ENCODE measurements around the gene PC.
"Not testable (repeated sequence)": the region's sequence is repeated elsewhere in the genome, so short reads cannot be mapped to it uniquely, and the experiment has no call there.

PC gene

DNA sequence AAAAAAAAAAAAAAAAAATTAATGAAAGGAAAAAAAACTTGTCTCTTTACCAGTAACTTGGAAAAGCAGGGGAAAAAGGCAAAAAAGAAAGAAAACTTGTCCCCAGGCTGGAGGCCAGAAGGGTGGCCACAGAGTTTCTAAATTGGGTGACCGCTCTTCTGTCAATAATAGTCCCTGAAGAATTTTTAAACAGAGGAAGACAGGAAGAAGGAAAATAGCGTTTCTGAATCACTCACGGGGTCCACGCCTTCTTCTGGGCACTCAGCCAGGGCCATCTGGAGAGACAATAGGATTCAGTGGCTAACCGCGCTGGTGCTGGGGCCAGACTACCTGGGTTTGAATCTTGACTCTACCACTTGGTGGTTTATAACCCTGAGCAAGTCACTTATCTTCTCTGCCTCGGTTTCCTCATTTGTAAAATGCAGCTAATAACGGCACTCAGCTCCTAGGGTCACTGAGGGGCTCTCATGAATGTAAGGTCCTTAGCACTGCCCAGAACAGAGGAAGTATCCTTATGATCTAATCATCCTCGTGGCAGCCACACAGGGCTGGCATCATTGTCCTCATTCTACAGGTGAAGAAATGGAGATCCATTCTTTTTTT, 23.9 kb upstream of the PC start:
- DNase-seq (ENCODE audit: low spot score) = peak; percentile 71

DNA sequence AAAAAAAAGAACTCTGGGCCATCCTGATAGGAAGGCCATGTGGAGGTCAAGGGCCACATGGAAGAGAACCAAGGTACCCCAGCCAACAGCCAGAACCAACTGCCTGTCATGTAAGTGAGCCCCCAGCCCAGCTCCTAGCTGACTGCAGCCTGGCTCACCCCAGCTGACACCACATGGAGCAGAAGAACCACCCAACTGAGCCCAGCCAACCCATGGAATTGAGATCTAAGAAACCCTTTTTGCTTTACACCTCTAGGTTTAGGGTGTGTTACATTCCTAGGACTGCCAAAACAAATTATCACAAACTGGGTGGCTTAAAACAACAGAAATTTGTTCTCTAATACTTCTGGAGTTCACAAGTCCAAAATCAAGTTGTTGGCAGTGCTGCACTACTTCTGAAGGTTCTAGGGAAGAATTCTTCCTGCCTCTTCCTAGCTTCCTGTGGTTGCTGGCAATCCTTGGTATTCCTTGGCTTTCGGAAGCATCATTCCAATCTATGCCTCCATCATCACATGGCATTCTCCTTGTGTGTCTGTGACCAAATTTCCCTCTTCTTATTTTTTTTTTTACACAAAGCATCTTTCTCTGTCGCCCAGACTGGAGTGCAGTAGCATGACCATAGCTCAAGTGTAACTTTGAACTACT, 21.3 kb upstream of the PC start:
- DNase-seq (ENCODE audit: low spot score) = no peak

DNA sequence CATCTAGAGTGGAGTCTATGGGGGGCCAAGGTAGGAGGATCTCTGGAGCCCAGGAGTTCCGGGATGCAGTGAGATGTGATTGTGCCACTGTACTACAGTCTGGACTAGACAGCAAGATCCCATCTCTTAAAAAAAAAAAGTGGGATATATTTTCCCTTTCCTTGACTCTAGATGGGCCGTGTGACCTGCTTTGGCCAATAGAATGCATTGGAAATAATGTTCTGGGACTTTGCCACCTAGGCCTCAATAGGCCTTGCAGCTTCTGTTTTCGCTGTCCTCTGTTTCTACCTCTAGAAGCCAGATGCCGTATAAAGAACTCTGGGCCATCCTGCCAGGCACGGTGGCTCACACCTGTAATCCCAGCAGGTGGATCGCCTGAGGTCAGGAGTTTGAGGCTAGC, 20.5 kb upstream of the PC start:
- no peak for DNase-seq (ENCODE audit: low spot score)

DNA sequence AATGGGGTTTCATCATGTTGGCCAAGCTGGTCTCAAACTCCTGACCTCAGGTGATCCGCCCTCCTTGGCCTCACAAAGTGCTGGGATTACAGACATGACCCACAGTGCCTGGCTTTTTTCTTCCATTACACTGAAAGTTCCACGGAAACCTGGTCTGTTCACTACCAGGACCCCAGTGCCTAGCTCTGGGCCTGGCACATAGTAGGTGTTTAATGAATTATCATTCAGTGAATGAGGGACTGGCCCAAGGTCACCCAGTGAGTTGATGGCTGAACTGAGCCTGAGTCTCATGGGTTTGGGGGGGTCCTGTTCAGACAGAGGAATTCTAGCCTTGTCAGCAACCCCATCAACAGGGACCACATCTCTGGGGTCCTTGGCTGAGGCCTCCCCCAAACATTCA, 20.0 kb upstream of the PC start:
- no peak for DNase-seq (ENCODE audit: low spot score)

DNA sequence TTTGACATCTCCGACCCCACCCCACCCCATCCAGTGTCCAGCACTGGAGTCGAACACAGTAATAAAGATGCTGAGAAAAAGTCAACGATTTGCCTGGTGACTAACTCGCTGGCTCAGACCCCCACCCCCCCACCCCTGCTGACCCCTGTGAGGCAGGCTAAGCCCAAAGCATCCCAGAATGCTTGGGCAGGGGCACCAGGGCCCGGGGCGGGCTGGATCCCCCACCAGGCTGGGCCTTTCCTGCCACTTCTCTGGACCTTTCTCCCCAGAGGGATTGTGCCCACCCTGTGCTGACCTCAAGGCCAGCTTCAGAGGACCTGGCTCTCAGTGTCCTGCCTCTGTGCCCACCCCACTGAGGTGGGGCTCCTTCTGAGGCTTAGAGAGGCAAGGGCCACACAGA, 18.7 kb upstream of the PC start:
- no peak for DNase-seq (ENCODE audit: low spot score)

DNA sequence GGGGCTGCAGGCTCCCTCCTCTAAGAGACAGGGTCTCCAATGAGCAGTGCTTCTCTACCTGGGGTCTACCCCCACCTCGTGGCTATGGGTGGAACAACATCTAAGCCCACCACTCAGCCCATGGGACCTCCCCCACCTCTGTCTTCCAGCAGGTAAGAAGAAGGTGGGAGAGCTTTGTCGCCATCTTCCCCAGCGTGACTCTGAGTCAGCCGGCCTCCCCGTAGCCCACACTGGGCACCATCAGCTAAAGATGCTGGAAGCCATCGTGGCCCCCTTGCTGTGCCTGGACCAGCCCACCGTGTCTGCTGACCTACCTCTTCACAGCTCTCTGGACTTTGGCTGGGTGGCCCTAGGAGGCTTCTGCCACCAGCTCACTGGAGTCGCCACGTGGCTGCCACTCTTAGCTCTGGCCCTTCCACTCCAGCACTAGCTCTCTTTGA, 17.9 kb upstream of the PC start:
- peak; percentile 99 for DNase-seq (ENCODE audit: low spot score)

DNA sequence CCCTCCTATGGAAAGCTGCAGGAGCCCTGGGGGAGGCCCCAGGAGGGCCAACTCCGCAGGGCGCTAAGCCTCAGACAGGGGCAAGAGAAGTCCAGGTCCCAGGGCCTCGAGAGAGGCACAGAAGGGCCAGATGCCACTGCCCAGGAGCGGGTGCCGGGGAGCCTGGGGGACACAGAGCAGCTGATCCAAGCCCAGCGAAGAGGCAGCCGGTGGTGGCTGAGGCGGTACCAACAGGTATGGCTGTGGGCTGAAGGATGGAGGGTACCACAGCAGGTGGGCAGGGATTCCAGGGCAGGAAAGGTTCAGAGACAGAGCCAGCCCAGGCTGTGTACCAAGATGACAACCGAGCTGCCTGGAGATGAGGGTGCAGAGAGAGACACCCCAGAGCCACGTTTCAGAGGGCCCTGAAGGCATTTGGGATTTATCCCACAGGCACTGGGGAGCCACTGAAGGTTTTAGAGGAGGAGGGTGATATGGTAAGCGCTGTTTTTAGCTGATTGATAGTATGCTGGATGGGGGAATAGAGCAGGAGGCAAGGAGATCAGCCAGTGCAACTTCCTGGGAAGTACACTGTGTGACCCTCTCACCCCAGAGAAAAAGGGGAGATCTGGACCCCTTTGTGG, 17.3 kb upstream of the PC start:
- no peak for DNase-seq (ENCODE audit: low spot score)

DNA sequence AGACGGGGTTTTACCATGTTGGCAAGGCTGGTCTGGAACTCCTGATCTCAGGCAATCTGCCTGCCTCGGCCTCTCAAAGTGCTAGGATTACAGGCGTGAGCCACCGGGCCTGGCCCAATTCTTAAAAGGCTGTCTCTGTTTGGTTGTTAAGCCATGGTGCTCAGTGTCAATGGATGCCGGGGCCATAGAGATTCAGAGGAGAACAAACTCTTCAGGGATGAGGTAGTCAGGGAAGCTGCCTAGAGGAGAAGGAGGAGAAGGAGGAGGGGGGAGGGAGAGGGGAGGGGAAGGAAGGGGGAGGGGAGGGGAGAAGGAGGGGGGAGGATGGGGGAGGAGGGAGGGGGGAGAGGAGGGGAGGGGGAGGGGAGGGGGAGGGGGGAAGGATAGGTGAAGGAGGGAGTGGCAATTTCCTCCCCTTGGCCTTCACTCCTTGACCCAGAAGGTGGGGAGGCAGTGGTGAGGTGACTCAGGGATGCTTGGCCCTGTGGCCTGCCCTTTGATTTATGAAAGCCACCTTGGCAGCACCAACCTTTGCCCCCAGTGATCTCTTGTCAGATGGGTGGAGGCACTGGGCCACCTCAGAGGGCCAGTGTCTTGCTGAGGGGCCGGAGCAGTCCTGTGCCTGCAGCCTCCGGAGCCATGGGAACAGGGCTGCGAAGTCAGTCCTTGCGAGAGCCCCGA, 16.7 kb upstream of the PC start, which contains the start of gene C11orf86:
TSS of gene C11orf86 (plus strand) at position 581 of the 681 bp plus-strand sequence. CDS start at position 640, 59 bp downstream.
- DNase-seq (ENCODE audit: low spot score) = no peak

DNA sequence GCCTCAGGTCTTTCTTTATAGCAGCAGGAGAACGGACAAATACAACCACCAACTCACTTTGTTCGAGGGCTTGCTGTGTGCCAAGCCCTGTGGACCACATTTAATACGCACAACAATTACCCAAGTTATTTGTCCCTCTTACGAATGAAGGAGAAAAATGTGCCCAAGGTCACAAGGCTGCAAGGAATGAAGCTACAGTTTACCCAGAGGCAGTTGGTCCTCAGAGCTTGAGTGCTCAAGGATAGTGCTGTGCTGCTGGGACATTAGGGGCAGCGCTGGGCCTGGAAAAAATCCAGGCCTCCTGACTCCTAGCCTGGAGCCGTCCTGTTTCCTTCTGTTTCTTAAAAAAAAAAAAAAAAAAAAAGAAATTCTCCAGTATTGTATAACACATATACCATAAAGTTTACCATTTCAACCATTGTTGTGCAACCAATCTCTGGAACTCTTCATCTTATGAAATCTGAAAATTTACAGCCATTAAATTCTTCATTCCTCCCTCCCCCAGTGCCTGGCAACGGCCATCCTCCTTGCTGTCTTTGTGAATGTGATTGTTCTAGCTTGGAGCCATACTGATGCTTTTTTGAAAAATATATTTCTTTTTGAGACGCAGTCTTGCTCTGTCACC, 15.9 kb upstream of the PC start:
- DNase-seq (ENCODE audit: low spot score) = no peak

DNA sequence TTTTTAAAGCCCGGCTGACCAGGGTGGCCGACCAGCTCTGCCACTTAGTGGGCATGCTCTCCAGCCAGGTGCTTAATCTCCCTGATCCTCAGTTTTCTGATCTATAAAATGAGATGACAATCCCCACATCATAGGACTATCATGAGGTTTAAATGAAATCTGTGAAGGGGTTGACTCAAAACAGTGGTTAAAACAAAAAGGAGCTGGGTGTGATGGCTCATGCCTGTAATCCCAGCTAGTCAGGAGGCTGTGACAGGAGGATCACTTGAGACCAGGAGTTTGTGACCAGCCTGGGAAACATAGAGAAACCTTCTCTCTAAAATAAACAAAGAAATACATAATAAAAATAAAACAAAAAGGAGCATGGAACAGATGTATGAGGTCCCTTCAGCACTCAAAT, 13.3 kb upstream of the PC start:
- no peak for DNase-seq (ENCODE audit: low spot score)

DNA sequence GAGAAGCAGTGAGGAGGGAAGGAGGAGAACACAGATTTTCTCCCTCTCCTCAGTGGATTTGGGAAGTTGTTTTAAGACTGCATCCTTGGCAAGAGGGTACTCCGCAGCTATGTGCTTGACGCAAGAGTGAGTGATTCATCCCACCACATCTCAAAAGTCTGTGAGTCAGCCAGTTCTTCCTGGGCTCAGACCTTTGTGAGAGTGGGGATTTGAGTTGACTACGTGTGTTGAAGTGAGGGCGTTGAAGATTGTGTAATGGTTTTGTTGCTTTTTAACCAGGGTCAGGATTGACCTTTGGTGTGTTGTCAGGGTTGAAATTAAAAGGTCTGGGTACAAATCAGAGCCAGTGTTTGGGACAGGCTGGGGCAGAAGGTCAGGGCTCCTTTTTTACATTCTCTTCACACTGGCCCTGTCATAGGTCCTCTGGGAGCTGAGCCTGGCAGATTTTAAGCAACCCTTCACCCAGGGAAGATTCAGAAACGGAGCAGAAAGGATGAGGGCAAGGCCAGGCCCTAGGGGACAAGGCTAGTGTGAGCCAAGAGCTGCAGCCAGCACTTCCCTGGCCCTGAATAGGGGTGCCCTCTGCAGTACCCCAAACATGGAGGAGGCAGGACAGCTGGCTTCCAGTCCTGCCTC, 12.7 kb upstream of the PC start:
- DNase-seq (ENCODE audit: low spot score) = peak; percentile 99

DNA sequence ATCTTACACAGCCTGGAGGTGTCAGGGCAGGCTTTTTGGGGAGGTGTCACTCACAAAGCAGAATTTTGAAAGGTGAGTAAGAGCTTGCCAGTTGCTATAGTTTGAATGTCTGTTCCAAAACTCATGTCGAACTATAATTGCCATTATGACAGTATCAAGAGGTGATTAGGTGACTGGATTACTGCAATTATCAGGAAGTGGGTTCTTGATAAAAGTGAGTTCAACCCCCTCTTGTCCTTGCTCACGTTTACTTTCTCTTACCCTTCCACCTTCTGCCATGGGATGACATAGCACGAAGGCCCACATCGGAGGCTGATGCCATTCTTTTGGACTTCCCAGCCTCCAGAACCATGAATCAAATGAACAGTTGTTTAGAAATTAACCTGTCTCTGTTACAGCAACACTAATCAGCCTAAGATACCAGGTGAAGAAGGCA, 12.2 kb upstream of the PC start:
- no peak for DNase-seq (ENCODE audit: low spot score)

DNA sequence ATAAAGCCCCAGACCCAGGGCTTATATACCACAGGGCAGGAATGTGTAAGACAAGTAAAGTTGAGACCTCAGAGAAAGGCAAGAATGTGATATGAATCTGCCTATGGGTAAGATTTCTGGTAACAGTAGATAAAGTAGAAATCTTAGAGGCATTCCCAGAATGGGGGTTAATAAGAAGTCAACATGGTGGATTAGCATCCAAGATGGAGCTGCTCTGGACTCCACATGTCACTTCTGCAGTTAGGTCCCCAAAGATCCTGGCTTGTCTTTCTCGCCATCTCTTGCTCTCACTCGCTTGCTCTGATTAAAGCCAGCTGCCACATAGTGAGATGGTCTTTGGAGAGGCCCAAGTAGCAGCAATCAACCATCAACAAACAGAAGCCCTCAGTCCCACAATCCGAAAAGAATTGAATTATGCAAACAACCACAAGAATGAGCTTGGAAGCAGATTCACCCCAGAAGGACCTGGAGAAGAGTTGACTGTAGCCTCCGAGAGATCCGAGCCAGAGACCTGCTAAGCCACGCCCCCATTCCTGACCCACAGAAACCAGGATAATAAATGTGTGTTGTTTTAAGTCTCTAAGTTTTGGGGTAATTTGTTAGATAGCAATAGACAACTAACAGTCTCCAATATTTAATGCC, 11.5 kb upstream of the PC start:
- DNase-seq (ENCODE audit: low spot score) = no peak

DNA sequence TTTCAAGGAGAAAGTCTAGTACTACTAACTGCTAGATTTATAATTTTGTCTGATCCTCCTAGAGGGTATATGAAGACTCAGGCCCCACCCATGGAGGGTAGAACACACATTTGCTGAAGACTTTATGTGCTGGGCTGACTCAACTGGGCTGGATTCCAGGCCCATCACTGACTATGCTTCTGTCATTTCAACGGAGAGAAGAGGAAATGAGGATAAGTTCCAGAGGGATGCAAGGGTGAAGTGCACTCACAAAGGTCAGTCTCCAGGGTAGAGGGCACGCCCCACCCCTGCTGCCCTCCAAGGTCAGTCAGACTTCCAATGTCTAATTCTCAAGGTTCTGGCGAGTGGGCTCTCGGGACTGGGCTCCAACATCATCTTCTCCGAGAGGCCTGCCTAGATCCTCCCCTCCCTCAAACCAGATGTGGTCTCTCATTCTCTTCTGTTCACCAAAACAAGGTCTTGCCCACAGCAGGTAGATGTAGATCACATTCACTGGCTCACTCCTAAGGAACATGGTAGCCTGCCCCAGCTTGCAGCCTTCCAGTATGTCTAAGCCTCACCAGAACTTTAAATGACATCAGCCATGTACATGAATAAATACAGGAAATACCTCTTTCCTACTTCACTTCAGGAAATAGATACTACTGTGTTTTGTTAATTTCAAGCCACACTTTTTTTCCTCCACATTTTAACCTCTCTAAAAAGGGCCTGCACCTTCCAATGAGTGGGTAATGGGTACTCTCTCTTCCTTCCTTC, 9.7 kb upstream of the PC start:
- peak; percentile 48 for DNase-seq (ENCODE audit: low spot score)

DNA sequence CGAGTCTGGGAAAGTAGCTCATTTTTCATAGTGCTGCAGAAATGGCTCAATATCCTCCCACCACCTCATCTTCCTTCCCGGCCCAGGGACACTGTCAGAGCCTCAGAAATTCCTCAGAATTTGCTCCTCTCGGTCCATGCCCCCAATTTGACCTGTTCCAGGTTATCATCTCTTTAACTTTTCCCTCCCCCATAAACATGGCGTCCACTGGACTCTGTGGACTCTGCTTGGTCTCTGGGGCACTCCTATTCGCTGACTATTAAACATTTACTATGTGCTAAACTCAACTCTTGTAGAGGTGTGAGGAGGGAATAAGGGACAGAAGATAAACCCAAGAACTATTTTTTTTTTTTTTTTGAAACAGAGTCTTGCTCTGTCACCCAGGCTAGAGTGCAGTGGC, 8.2 kb upstream of the PC start:
- DNase-seq (ENCODE audit: low spot score) = peak; percentile 54

DNA sequence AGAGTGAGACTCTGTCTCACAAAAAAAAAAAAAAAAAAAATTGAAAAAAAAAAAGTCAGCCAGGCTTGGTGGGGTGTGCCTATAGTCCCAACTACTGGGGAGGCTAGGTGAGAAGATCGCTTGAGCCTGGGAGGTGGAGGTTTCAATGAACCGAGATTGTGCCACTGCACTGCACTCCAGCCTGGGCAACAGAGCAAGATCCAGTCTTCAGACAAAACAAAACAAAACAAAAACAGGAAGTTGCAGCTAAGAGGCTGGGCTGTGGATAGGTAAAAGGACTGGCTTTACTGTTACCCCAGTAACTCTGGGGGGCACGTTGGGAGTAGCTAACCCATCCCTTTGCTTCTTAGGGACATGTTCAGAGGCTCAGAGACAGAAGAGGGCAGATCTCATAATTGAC, 6.3 kb upstream of the PC start:
- DNase-seq (ENCODE audit: low spot score) = no peak

DNA sequence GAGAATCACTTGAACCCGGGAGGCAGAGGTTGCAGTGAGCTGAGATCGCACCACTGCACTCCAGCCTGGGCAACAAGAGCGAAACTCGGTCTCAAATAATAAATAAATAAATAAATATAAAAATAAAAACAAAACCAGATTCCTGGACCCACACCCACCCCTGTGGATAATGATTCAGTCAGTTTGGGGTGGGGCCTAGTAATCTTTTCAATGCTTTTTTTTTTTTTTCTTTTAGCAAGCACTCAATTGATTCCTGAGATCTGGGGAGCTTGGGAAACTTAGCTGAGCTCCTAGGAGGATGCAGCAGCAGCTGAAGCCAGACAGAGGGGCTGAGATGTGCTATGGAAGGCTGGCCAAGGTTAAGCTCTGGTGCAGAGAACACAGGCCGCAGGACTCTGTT, 4.6 kb upstream of the PC start:
- DNase-seq (ENCODE audit: low spot score) = no peak

DNA sequence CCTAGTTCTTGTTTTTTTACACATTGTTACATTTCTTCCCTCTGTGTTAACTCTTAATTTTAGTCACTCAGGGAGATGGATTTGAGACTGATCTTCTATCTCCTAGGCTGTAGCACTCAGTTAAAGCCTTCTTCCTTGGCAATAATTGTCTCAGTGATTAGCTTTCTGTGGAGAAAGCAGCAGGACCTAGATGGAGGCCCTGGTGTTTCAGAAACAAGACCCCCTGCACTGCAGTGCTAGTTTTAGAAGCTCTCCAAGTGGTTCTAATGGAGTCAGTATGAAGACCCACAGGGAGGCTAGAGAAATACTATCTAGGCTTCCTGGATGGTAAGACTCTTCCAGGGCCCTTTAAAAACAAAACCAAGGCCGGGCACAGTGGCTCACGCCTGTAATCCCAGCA, 4.1 kb upstream of the PC start:
- no peak for DNase-seq (ENCODE audit: low spot score)

DNA sequence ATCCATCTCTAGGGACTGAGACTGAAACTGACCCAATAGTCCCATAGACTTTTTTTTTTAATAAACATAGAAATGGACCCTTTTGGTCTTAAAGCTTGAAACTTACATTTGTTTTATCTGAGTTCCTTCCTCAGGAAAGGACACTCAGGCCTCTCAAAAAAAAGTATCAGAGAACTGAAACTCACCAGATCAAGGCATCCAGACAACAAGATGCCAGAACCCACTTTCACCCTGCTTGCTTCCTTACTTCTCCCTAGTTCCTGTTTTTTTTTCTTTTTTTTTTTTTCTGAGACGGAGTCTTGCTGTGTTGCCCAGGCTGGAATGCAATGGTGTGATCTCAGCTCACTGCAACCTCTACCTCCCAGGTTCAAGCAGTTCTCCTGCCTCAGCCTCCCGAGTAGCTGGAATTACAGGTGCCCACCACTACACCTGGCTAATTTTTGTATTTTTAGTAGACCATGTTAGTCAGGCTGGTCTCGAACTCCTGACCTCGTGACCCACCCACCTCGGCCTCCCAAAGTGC, 3.6 kb upstream of the PC start:
- not testable (repeated sequence) for DNase-seq (ENCODE audit: low spot score)

DNA sequence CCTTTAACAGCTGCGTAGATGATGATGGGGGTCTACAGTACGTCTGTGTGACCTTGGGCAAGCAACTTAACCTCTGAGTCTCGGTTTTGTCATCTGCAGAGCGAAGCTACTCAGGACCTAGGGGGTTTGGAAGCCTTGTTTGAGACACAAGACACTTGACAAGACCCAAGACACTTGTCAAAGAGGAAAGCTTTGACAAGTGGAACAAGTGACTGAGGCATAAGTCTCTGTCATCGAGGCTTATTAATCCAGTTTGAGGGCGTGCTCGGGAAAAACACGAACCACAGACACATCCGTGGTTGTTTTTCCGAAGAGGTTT, 732 bp upstream of the PC start:
- DNase-seq (ENCODE audit: low spot score) = no peak

DNA sequence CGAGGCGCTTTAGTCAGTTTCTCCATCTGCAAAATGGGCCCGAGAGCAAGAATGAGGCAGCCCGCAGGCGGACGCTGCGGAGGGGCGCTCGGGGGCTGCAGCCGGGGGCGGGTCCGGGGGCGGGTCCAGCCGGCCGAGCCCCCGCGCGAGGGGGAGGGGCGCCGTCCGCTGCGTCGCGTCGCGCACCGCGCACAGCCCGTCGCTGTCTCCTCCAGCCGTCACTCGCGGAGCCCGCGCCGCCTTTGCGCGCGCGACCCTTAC, 282 bp downstream of the PC start:
- peak; percentile 98 for DNase-seq (ENCODE audit: low spot score)

Measured in HuH-7 (cell line).